Measurements from ENCODE around the gene DCDC2C. TPM values are rescaled to one million over a fixed set of nuclear protein-coding genes. Genes with fewer than 3 reads are reported as not detected.

DCDC2C gene
- polyA plus RNA-seq, 1 donor, result 0.46 TPM

DNA sequence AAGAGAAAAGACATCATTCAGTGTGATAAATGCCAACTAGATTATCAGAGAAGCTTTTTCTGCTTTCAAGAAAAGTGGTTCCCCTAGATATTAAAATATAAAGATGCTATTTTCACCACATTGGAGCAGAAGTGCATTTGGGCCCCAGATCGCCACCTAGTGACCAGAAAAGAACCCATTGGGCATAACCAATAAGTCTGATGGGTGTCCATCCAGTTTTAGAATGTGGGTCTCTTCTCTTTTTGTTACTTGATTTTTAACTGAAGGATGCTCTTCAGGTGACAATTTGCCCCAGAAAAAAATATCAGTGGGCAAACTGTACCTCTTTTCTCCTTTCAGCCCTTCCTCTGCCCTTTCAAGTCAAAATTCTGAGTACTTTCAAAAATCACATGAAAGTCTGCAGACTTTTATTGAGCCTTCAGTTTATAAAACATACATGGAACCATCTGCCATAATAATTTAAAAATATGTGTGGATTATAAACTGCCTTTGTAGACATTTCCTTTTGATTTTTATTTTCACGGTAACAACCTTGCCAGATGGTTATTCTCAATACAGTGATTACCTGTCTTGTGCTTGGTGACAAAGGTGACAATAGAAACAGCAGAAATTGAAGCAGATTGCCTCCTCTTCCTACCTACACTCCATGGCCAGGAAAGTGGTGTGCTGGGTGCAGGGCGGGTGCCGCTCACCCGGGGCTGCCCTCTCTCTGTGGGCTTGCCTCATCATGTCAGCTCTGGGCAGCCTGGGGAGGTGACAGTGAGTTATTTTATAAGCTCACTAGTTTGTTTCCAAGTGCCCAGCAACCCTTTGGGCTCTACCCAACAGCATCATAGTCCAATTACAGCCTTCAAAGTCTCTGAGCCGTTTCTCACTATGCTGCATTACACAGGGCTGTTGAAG is 124.5 kb downstream of the DCDC2C start:
- DNase-seq (ENCODE audit: low read depth), result no peak

DNA sequence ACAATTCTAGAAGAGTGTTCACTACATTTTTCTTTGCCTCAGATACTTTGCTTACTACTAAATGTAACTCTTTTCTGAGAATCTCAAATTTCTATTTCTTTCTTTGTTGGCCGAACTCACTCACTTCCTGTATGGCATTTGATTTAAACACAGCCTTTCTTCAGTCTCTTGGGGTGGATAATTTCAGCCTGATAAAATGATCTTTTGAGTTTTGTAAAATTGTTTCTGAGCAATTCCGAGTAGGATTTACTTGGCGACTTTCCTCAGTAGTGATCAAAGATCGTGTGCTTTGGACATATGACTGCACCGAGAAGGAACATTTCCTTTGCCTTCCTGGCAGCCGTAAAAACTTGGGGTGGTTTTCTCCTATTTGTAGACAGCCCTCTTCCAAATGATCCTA is 127.4 kb downstream of the DCDC2C start:
- no peak for DNase-seq (ENCODE audit: low read depth)

DNA sequence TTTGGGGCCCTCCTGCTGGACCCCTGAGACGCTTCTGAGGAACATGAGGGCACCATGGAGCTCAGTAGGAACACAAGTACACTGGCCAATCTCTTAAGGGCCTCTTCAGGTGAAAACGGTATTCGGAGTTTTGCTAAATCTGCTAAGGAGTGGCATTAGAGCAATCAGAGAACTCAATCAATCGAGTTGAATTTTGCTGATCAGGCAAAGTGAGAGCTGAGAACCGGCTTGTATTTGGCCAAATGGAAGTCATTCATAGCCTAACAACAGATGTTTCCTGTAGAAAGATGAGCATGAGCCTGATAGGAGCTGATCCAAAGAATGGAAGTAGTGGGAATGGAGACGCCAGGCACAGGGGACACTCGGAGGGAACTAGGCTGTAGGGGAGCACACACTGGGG is 133.7 kb downstream of the DCDC2C start:
- no peak for DNase-seq (ENCODE audit: low read depth)

GRCh38 chr2:3838348-3838747 is 135.0 kb downstream of the DCDC2C start:
- no peak for DNase-seq (ENCODE audit: low read depth)

DNA sequence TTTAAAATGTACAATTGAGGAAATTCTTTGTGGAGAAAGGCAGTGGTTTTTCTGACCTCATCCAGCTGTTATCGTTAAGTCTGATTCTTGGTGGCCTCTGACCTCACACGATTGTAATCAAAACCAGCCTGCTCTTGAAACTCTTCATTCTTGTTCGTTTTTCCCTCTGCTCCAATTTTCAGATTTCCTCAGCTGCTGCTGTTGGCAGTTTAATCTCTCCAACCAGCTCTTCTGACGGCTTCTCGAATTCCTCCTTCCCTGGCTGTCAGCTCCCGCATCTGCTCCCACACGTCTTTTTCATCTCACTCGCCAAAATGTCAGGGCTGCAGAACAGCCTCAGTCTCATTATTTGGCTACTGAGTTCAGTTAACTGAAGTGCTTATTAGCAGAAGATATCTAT is 136.1 kb downstream of the DCDC2C start:
- DNase-seq (ENCODE audit: low read depth), result peak; percentile 36

GRCh38 chr2:3840611-3841155 is 137.3 kb downstream of the DCDC2C start:
- no peak for DNase-seq (ENCODE audit: low read depth)

- no peak for DNase-seq (ENCODE audit: low read depth)
These were observed 144.2 kb downstream of the DCDC2C start for GRCh38 chr2:3847397-3848052.

DNA sequence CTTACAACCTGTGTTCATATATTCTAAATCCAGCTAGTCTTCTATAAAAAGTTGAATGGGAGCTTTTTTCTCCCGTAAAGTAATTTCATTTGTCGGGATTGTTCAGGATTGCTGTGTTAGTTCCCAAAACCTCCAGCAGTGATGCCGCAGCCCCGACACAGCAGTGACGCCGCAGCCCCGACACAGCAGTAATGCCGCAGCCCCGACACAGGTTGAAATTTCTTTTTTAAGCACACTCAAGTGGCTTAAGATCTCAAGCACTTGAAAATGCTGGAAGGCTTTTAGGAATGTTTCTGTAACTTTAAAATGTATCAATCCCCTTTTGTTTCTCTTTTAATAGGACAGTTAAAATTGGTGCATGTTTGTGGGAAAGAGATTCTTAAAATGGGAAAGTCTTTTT is 145.4 kb downstream of the DCDC2C start:
- DNase-seq (ENCODE audit: low read depth), result no peak

- DNase-seq (ENCODE audit: low read depth), result no peak
These were observed 145.8 kb downstream of the DCDC2C start for GRCh38 chr2:3849213-3849612.

DNA sequence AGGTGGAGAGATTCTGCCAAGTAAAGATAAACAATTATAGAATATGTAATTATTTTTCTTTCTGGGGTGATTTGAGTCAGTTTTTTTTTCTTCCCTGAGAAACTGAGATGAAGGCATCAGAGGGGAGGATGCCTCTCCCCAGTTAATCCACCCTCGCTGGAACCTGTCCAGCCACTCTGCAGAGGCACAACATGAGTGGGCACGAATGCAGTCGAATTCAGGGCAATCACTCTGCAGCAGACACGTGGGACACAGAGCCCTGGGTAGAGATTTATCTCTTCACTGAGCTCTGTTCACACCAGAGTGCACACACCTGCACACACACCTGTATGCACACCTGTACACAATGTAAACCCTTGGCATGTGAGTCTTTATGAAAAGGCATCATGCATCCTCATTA is 154.2 kb downstream of the DCDC2C start:
- no peak for DNase-seq (ENCODE audit: low read depth)

DNA sequence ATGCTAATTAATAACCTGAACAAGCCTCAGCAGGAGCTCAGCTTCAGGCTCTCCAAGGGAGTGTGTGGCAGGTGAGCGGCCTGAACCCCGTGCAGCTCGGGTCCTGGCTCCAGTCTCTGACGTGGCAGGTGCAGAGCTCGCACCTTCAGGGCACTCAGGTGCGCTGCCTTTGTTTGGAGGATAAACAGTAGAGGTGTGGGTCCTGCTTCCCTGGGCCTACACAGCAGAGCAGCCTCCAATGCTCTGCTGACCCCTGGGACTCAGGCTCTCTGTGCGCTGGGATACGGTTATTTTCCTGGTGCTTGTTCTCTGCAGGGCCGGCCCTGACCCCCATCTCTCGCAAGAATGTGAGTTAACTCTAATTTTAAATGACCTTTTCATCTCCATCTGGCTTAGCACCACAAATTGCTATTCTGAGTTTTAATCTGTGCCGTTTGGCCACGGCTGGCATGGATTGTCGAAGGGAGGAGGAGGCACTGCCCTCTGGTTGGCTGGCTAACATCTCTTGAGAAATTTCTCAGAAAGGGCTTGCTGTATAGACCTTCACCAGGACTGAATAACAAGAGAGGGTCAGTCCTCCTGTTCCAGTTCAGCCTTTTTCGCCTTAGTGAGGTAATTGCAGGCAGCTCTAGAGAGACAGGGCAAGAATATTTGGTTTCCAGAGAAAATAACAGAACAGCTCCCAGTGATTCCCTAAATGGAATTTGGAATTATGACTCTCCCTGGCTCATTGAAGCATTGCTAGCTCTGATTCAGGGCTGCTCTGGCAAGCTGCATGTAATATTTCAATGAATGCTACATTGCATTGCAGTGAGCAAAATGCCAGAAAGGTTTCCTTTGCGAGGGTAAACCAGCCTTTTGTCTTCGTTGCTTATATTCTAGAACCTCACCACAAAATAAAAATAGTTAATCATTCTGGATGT is 161.8 kb downstream of the DCDC2C start:
- no peak for DNase-seq (ENCODE audit: low read depth)

- DNase-seq (ENCODE audit: low read depth), result no peak
These were observed 164.1 kb downstream of the DCDC2C start for GRCh38 chr2:3867469-3867868.

- DNase-seq (ENCODE audit: low read depth), result no peak
These were observed 164.8 kb downstream of the DCDC2C start for GRCh38 chr2:3868012-3868805.

GRCh38 chr2:3870222-3870621 is 166.8 kb downstream of the DCDC2C start:
- no peak for DNase-seq (ENCODE audit: low read depth)

- DNase-seq (ENCODE audit: low read depth), result no peak
These were observed 167.6 kb downstream of the DCDC2C start for GRCh38 chr2:3871002-3871401.

DNA sequence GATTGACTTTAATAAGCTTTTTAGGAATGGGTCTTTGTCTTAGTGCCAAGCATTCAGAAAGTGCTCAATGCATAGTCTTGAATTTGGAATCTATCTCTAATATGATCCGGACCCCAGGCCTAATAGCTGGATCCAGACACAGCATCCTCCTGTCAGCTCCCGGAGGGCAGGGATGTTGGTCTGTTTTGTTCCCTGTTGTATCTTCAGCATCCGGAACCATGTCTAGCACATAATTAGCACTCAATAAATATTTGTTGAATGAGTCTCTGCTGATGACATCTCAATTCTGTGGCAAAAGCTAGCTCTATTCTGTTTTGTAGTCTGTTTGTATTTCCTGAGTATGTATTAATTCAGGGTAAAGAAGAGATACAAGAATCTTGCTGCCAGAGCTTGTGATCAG is 169.1 kb downstream of the DCDC2C start:
- DNase-seq (ENCODE audit: low read depth), result no peak

DNA sequence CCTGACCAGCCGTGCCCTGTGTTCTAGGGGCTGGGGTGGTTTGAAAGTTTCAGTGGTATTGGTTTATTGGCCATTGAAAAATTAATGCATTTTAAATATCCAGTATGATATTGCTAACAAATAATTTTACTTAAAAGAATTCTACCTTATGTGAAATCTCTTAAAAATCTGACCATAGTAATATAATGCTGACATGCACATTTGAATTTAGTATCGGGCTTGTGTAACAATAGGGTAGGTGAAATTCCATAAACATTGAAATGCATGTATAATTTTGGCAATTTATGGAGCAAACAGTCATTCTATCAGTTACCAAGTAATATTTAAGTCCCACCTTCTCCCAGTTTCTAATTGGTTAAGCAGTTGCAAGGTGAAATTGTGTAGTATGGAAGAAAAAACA is 170.5 kb downstream of the DCDC2C start:
- no peak for DNase-seq (ENCODE audit: low read depth)

GRCh38 chr2:3876221-3876620 is 172.8 kb downstream of the DCDC2C start:
- DNase-seq (ENCODE audit: low read depth), result no peak

DNA sequence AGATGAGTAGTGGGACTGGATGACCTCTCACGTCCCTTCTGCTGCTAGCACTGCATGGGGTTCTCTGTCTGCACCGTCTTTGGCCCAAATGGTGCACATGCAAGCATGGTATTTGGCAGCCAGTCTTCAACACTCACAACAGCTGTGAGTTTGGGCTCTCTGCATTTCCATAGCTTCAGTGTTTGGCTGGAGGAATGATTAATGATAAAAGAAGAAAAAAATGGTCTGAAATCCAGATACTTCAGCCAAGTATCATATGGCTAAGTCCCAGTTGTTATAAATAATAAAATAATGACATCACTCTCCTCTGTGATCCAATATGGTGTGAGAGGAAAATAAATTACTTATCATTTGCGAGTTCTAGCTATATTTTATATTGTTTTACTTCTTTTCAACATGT is 173.3 kb downstream of the DCDC2C start:
- DNase-seq (ENCODE audit: low read depth), result peak; percentile 64

- no peak for DNase-seq (ENCODE audit: low read depth)
These were observed 182.6 kb downstream of the DCDC2C start for GRCh38 chr2:3885629-3886628.

Measured in forelimb muscle (tissue), 1 donor.